Smooth muscle cell of the brain vasculature (primary cell): ENCODE results near the gene NACAD.
A peak's percentile ranks its signal among the peaks of the same experiment; 100 is the strongest.
"Not testable (repeated sequence)": the region's sequence is repeated elsewhere in the genome, so short reads cannot be mapped to it uniquely, and the experiment has no call there.

Source experiments
- DNase-seq: peaks from one replicate; pipeline ENCODE4 v3.0.0-alpha.2; 2012; ENCODE audit warnings: low read depth, low spot score

Gene NACAD

DNA sequence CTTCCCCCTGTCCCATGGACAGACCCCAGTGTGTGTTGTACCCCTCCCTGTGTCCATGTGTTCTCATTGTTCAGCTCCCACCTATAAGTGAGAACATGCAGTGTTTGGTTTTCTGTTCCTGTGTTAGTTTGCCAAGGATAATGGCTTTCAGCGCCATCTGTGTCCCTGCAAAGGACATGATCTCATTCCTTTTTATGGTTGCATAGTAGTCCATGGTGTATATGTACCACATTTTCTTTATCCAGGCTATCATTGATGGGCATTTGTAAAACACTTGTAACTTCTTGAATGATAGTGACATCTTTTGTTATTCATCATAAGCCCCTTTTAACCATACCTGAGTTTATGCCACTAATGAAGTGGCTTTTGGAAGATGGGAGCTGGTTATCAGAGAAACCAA lies 25.5 kb upstream of the NACAD start:
- DNase-seq = not testable (repeated sequence)

DNA sequence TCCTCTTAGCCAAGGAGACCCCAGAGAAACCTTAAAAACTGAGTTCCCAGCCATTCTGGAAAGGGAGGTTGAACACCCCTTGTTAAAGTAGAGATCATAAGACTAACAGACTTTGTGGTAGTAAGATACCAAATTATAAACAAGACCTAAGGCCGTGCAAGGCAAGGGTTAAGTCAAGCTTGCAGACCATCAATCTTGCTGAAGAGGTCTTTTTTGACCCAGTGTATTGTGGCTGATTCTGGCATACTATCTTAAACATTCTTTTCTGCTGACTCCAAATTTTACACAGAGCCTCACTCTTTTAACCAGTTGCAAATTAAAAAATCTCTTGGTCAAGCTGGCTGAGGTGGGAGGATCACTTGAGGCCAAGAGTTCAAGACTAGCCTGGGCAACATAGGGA lies 23.9 kb upstream of the NACAD start:
- no peak for DNase-seq

DNA sequence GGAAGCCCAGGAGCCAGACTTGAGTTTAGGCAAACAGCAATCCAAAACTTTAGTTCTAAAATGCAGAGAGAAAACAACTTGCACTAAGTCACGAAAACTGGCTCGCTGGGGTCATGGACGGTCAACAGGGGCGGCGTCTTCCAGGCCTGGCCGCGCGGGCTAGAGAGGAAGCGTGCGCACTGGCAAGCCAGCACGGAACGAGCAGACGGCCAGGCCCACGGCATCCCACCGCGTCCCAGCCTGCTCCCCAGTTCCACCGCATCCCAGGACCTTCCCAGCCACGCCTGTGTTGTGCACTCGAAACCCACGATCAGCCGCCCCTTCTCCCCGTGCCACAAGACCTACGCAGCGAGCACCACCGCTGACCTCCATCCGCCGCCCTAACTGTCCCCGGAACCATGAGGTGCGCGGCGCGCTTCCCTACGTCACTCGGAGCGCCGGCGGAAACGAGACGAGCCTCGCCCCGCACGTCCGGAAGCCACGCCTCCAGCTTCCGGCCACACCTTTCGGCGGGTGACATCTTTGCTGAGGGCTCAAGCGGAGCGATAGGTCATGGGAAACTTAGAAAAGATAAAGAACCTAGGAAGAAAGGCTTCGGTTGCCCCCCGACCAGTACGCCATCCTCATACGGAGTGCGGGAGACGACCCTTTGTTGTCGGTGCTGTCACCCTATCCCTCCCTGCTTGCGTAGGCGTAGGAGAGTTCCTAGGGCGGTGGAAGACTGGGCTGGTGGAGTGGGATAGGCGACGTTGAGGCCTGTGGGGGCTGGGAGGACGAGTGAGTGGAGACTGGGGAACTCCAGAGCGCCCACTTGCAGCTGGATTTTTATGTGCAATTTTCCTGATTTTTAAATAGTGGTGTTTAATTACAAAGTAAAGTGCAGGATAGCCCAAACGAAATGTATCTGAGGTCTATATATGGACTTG lies 22.8 kb upstream of the NACAD start, which contains the start of gene TBRG4:
TSS of gene TBRG4 (minus strand) at position 400 of the 926 bp plus-strand sequence. CDS start 2,460 bp downstream, outside the sequence.
- DNase-seq = peak; percentile 83

DNA sequence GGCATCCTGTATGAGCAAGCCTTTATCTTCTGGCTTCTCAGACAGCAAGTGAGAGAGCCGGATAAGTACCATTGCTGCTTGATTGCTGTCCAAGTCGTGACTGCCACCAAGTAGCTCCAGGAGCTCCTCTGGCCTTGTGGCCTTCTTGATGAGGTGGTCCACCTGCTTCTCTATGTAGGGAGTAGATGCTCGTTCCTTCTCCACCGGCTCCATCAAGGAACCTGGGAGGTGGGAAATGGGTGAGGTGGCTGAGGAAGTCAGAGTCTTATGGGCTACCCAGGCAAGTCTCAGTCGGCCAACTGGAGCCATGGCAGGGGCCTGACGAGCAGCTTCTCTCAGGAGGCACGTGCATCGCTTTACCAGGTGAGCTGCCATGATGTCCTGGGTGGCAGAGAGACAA lies 20.1 kb upstream of the NACAD start:
- DNase-seq = no peak

DNA sequence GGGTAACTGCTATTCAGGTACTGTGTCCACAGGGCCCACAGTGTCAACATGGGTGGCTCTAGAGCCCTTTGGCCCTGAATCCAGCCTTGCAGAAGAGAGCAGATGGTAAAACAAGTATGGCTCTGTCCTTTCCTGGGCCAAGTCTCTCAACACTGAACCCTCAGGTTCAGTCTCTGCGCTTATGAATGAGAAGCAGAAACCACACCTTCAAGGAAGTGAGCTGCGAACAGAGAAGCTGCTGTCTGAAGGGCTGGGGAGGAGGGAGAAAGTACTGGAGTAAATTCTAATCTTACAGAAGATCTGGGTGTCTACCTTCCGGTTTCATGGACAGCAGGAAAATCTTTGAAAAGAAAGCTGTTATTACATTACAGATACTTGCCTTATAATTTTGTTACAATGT lies 18.6 kb upstream of the NACAD start:
- no peak for DNase-seq

DNA sequence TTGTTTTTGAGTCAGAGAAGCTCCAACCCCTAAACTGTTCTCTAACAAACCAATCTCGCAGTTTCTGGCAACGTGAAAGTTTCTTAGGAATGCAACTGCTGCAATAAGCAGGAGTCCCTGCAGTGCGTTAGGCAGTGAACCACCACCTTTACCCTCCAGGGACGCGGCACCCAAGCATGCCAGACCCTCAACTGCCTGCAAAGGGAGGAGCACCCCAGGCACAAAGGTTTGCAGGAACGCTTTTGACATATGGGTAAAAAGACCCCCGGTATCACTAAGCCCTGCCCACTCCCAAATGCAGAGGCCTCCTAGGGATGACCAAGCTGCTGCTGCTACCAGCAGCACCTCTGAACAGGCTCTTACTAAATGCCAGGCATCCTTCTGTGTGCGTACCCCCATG lies 18.1 kb upstream of the NACAD start:
- DNase-seq = no peak

DNA sequence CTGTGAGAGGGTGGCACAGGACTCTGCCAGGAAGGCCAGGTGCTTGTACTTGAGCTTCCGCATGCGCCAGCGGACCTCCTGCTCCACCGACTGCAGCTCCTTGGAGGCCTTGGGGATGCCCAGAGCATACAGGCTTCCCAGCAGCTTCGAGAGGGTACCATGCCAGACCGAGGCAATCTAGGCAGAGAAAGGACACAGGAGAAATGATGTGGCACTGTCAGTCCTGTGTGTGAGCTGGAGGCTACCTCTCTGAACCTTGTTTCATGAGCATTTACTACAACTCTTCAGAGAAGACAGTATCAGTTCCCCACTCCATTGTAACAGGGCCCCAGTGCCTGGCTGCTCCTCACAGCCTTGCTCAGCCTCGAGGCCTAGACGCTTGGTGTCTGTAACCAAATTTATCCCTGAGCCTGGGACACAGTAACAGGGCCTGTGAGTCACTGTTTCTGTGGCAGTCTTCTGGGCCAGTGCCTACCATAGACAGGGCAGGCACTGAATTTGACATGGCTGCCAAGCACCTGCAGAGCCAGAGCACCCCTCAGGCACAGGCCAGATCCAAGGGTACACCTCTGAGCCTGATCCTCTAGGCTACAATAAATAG lies 16.9 kb upstream of the NACAD start:
- DNase-seq = no peak

DNA sequence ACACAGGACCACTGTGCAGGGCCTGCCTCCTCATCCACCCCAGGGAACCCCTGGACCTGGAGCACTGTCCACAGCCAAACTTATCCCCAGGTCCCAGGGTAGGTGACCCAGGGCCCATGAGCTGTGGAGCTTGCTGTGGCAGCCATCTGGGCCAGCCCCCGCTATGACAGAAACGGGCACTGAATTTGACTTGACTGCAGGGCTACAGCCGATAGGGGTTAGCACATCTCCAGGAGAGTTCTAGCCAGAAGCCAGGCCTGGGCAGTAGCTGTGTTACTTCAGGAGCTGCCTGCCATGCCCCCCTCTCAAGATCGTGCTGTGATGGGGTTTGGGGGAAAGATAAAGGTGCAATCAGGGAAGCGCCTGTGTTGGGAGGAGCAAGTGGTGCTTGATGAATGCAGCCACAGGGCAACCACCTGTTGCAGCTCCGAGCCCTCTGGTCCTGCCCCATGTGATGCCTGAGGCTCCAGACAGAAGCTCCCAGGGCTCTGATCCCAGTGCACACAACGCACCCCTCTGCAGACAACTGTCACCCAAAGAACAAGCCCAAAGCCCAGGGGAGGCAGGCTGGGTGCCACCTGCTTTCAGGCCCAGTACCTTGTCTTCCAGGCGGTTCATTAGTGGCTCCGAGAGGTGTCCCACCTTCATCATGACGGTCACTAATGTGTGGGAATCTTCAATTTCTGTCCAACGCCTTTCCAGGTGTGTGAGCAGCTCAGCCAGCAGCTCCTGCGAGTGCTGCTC lies 16.2 kb upstream of the NACAD start:
- no peak for DNase-seq

DNA sequence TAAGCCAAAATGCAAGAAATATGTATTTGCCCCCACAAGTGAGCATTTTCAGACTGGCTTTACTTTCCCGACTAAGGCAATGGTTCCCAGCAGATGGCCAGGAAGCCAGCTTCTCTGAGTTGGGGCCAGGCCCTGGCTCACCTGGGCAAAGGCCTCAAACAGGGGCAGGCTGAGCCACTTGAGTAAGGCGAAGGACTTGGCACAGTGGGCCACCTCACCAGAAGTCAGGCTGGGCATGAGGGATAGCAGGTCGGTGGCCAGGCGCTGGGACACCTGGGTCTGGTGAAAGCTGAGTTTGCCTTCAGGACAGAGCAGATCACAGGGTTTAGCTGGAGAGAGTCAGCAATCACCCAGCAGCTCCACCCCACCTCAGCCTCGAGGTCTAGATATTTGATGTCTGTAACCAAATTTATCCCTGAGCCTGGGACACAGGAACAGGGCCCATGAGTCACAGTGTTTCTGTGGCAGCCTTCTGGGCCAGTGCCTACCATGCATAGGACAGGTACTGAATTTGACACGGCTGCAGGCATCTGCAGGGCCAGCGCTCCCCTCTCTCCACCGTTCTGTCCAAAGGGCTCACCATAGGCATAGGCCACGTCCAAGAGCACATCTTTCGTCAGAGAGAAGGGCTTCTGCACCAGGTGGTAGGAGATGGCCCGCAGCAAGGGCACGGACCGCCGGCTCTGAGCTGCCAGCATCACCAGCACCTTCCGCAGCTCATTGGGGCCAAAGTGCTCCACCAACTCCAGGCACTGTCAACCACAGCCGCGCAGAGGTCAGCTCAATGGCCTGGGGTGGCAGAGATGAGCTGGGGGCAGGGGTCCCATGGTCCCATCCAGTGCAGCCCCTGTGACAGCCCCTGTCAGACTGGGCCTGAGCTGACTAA lies 15.4 kb upstream of the NACAD start:
- no peak for DNase-seq

DNA sequence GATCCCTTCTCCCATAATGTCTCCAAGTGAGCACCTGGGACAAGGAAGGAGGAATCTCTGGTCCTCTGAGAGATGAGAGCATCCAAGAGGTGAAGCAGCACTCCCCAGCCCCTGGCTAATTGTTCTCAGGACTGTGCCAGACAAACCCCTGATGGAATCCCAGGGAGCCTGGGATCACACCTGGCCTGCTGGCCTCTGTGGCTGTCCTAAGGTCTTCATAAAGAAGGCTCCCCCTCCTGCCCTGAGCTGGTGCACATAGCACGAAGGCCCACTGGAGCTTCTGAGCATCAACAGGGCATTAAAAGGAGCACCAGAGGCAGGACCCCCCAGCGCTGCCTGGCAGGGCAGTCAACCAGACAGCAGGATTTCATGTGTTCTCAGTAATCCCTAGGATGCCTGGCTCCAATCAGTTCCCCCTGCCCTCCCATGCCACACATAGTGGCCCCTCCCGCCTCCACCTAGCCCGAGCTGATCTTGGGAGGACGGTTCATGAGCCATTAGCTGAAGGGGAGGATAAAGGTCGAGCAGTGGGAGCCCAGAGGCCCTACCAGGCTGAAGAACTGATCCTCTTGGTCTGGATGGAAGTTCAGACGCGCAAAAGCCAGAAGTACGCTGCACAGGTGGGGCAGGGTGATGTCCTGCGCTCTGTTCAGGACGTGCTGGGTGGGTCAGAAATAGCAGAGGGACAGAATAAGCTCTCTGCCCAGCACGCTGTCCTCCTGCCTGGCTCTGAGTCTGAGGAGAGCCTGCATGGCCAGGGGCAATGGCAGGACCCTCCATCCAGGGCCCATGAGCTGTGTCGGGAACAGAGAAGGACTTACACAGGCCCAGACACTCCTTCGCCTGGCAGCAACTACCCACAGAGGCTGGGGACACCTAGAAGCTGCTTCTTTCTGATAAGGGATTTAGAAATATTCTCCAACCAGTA lies 14.3 kb upstream of the NACAD start:
- no peak for DNase-seq

DNA sequence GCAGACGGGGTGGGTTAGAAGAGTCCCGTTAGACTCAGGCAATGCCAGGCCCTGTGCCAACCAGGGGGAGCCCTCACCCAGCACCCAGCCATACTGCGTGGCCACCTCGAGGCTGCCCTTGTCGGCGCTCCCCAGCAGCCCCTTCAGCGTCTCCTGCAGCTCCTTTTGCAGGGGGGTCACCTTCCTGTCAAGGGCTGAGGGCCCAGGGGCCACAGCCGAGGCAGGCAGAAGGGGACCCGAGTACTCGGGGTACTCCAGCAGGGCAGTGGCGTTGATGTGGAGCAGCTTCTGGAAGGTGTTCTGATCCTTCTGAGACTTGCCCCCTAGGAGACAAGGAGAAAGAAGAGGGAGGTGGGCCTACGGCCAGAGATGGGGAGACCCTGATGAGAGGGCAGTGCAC lies 13.0 kb upstream of the NACAD start:
- no peak for DNase-seq

DNA sequence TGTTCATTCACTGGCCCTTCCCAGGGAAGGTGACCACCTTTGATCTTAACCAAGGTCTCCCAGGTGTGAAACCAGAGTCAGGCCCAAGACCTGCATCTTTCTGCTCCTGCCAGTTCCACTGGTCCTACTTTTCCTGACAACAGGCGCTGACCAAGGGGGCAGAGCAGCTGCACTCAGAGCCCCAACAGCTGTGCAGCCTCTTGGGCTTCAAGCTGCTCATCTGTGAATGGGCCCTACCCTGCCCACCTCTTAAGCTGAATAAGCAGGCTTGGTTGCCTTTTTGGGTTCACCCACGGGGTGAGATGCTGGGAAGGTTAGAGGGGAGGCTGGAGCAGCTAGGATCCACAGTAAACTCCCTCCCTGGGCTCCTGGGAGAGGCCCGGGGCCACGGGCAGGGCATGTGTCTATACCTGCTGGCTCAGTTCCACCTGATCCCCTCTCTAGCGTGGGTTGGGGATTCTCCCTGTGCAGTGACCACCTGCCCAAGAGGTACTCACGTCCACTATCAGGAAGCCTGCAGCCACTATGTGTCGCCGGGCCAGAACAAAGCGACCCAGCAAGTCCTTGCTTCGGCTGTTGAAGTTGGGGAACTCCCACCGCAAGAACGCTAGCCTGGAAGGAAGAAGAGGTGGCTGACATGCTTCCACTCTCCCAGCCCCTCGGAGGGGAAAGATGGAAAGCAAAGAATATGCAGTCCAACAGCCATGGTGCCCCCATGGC lies 12.2 kb upstream of the NACAD start:
- DNase-seq = no peak

DNA sequence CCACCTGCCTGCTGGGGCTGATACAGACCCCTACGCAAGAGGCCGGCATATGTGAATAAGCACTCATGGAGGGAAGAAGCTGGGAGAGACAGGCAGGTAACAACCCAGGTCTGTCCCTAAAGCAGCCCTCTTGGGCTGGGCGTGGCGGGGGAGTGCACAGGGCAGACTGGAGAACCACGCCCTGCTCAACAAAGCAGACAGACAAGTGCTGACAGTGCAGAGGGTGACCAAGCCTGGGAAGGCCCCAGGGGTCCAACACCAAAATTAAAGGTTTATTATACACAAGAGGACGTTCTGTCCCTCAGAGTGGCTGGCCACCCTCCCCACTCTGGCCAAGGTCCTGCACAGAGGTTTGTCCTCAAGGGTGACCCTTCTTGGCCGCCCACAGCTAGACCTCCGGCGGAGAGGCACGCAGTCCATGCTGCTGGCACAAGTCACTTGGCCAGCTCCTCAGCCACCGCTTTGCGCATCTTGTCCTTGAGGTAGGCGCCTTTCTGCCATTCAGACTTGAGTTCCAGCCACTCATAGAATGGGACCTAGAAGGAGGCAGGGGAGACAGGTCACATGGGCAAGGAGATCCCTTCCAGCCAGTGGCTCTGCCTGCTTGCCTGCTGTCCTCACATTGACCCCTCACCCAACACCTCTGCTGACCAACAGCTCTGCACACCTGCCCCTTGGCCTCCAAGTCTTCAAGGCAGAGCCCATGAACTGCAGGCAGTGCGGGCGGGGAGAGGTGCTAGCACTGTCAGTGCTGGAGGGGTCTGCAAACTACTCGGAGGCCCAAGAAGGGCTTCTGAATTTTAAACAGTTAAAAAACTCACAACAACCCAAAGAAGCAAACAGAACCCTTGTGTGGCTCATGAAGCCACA lies 11.4 kb upstream of the NACAD start:
- no peak for DNase-seq

DNA sequence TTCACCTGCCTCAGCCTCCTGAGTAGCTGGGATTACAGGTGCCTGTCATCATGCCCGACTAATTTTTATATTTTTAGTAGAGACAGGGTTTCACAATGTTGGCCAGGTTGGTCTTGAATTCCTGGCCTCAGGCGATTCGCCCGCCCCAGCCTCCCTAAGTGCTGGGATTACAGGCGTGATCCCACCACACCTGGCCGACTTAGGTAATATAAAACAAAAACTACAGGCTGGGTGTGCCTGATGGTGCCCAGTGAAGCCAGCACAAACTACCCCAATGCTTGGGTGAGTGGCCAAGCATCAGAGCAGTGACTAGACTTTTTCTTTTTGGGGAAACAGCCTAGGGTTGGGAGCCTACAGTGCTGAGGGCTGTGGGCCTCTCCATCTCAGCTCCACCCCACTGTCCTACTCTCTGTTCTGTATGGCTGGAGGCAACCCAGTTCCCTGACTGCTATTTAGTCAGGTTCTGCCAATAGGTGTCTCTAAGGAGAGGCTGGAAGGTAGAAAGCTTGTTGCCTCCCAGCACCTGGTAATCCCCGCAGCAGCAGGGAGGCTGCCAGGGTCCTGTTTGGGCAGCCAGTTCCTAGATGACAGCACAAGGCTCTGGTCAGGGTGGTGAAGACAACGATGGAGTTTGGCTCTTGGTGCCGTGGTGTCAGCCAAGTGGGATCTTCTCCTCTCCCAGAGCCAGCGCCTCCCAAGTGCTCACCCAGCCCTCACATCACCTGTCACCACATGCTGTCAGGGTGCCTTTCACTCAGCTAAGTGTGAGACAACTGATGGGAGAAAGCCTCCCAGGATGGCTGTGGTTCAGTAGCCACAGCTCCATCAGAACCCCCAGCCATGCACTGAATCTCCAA lies 10.4 kb upstream of the NACAD start:
- DNase-seq = no peak

DNA sequence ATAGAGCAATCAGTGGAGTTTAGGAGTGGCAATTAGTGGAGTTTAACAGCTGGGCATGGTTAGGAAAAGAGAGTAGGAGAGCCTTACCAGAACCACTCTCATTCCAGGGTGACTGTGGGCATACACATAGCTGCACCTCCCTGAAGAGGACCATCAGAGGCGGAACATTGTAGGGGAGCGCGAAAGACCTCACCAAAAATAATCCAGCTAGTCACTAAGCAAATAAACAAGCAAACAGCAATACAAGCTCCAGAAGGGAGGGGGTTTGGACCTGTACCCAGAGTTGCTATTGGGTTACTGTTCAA lies 4.1 kb upstream of the NACAD start:
- no peak for DNase-seq

DNA sequence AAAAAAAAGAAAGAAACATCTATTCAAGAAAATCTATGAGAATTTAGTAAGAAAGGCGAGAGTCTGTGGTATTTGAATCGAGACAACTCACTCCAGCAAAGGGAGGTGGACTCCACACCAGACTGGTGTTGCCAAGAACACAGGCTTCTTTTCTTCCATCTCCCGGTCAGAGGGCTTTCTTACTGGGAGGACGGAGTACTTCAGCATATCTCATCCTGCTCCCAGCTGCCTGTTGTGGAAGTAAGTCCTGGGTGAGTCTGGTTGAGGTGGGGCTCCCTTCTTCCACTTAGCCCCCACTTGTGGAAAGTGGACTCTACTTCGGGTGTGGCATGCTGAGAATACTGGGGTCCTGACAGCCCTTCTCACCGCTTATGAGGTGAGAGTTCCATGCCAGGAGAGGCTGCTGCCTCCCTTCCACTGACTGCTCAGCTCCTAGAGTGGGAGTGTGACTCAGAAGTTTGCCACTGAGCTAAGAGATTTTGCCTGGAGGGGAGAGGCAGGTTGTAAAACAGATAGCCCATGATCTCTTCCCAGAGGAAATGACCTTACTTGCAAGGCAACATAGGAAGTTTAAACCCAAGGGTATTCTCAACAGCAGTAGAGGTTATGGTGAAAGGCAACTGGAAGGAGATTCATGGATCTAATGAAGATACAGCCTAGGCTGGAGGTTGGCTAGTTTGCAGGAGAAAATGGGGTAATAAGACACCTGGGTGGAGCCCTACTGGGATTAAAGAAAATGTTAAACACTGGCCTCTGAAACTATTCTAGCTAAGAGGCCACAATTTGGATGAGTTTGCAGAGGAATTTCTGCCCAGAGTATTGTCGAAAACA lies 3.5 kb upstream of the NACAD start:
- no peak for DNase-seq

DNA sequence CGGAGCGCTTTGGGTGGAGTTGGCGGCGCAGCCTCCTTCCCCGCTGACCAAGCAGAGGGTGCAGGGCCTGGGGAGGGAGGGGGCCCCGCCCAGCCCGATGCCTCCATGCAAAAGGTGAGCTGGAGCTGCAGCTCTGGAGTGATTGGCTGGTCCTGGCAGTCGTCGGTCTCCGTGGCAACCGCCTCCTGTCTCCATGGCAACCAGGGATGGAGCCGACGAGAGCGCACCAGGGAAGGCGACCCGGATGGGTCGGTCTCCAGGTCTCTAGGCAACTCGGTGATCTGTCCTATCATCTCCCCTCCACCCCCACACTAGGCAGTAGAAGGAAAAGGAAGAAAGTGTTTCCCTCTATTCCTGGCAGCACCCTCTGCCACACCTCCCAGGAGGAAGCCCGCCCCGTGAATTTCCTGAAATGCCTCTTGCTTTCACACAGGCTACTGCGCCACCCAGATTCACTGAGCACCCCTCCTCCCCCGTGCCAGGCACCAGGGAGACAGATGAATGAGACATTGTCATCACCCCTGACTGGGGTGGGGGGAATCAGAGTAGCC lies 647 bp upstream of the NACAD start:
- DNase-seq = no peak
